ENCODE data around the gene RAMAC. TPM values are rescaled to one million over a fixed set of nuclear protein-coding genes. Genes with fewer than 3 reads are reported as not detected.

RAMAC gene
- total RNA-seq, 2 experiments from 2014 or later = 15.3 to 15.6 TPM

- Mint-ChIP-seq H3K27ac (no peak overlapping the region), H3K9me3 (no peaks in the 10 kb centered on the region), H3K36me3 (ENCODE audit: low read depth) (no peaks in the 10 kb centered on the region), H3K4me1 (ENCODE audit: low read depth) (peaks cover 4% of the 10 kb centered on the region), H3K27me3 (ENCODE audit: low read depth) (peaks cover 12% of the 10 kb centered on the region), H3K4me3 (peak overlapping the region; percentile 64)
- CTCF ChIA-PET = no interaction called here
- intact Hi-C loops (cut with micrococcal nuclease) = no loop called here
- no peak for DNase-seq
These were observed 34.4 kb upstream of the RAMAC start for GRCh38 chr15:82951472-82952157.

GRCh38 chr15:82952158-82953081 is 33.6 kb upstream of the RAMAC start, which contains the start of gene HOMER2:
TSS of gene HOMER2 (minus strand) at chr15:82952720. CDS start at chr15:82952535, 185 bp downstream.
- DNase-seq = peak; percentile 9
- H3K9me3 Mint-ChIP-seq = no peaks in the 10 kb centered on the region
- CTCF ChIA-PET = no interaction called here
- intact Hi-C loops (cut with micrococcal nuclease) = no loop called here
- peaks cover 7% of the 10 kb centered on the region for H3K27me3 Mint-ChIP-seq (ENCODE audit: low read depth)
- peak within 1 kb of the TSS; percentile 64 for H3K4me3 Mint-ChIP-seq
- peaks cover 4% of the 10 kb centered on the region for H3K4me1 Mint-ChIP-seq (ENCODE audit: low read depth)
- no peaks in the 10 kb centered on the region for H3K36me3 Mint-ChIP-seq (ENCODE audit: low read depth)
- no peak within 1 kb of the TSS for H3K27ac Mint-ChIP-seq

GRCh38 chr15:82958638-82959037 is 27.4 kb upstream of the RAMAC start:
- H3K27ac Mint-ChIP-seq = no peak overlapping the region
- intact Hi-C loops (cut with micrococcal nuclease) = no loop called here

GRCh38 chr15:82959423-82959822 is 26.6 kb upstream of the RAMAC start:
- intact Hi-C loops (cut with micrococcal nuclease) = no loop called here
- Mint-ChIP-seq H3K4me1 (ENCODE audit: low read depth) (no peaks in the 10 kb centered on the region), H3K27me3 (ENCODE audit: low read depth) (no peaks in the 10 kb centered on the region), H3K27ac (no peak overlapping the region), H3K4me3 (no peak overlapping the region), H3K9me3 (no peaks in the 10 kb centered on the region), H3K36me3 (ENCODE audit: low read depth) (no peaks in the 10 kb centered on the region)
- CTCF ChIA-PET = no interaction called here
- no peak for DNase-seq

More at GRCh38 chr15:82958638-82959037, 27.4 kb upstream of the RAMAC start:
- H3K36me3 Mint-ChIP-seq (ENCODE audit: low read depth) = no peaks in the 10 kb centered on the region
- DNase-seq = no peak
- H3K4me3 Mint-ChIP-seq = no peak overlapping the region
- no peaks in the 10 kb centered on the region for H3K4me1 Mint-ChIP-seq (ENCODE audit: low read depth)
- H3K27me3 Mint-ChIP-seq (ENCODE audit: low read depth) = no peaks in the 10 kb centered on the region
- H3K9me3 Mint-ChIP-seq = no peaks in the 10 kb centered on the region
- CTCF ChIA-PET = no interaction called here

- CTCF ChIA-PET = interaction anchor here (1.6 kb wide), 1 partner anchor 25 kb away, joined by 4 read pairs; the partner anchor contains the start of gene RAMAC
- no peak overlapping the region for H3K27ac Mint-ChIP-seq
- no peaks in the 10 kb centered on the region for H3K27me3 Mint-ChIP-seq (ENCODE audit: low read depth)
- no peaks in the 10 kb centered on the region for H3K4me1 Mint-ChIP-seq (ENCODE audit: low read depth)
- intact Hi-C loops (cut with micrococcal nuclease) = no loop called here
- no peak for DNase-seq
- no peak overlapping the region for H3K4me3 Mint-ChIP-seq
- H3K36me3 Mint-ChIP-seq (ENCODE audit: low read depth) = no peaks in the 10 kb centered on the region
- no peaks in the 10 kb centered on the region for H3K9me3 Mint-ChIP-seq
These were observed 25.2 kb upstream of the RAMAC start for GRCh38 chr15:82960766-82961165.

GRCh38 chr15:82963471-82964341 is 22.3 kb upstream of the RAMAC start:
- intact Hi-C loops (cut with micrococcal nuclease) = no loop called here

GRCh38 chr15:82964890-82965289 is 21.1 kb upstream of the RAMAC start:
- Mint-ChIP-seq H3K9me3 (no peaks in the 10 kb centered on the region), H3K27me3 (ENCODE audit: low read depth) (no peaks in the 10 kb centered on the region), H3K4me1 (ENCODE audit: low read depth) (peaks cover 2% of the 10 kb centered on the region), H3K4me3 (no peak overlapping the region), H3K36me3 (ENCODE audit: low read depth) (no peaks in the 10 kb centered on the region), H3K27ac (no peak overlapping the region)
- CTCF ChIA-PET = no interaction called here
- intact Hi-C loops (cut with micrococcal nuclease) = no loop called here
- DNase-seq = no peak

More at GRCh38 chr15:82963471-82964341, 22.3 kb upstream of the RAMAC start:
- H3K27ac Mint-ChIP-seq = no peak overlapping the region
- no peaks in the 10 kb centered on the region for H3K36me3 Mint-ChIP-seq (ENCODE audit: low read depth)
- CTCF ChIA-PET = interaction anchor here (0.6 to 1.0 kb wide), 2 partner anchors 23 to 703 kb away, joined by 3 read pairs; no protein-coding TSS in a partner anchor
- no peak for DNase-seq
- H3K4me3 Mint-ChIP-seq = no peak overlapping the region
- no peaks in the 10 kb centered on the region for H3K27me3 Mint-ChIP-seq (ENCODE audit: low read depth)
- no peaks in the 10 kb centered on the region for H3K9me3 Mint-ChIP-seq
- H3K4me1 Mint-ChIP-seq (ENCODE audit: low read depth) = peaks cover 2% of the 10 kb centered on the region

- DNase-seq = peak; percentile 17
- intact Hi-C loops (cut with micrococcal nuclease) = no loop called here
- Mint-ChIP-seq H3K27ac (no peak overlapping the region), H3K4me1 (ENCODE audit: low read depth) (peaks cover 2% of the 10 kb centered on the region), H3K9me3 (no peaks in the 10 kb centered on the region), H3K4me3 (no peak overlapping the region), H3K27me3 (ENCODE audit: low read depth) (no peaks in the 10 kb centered on the region), H3K36me3 (ENCODE audit: low read depth) (no peaks in the 10 kb centered on the region)
- CTCF ChIA-PET = no interaction called here
These were observed 19.3 kb upstream of the RAMAC start for GRCh38 chr15:82966671-82967071.

- H3K27ac Mint-ChIP-seq = no peak overlapping the region
- no peak for DNase-seq
- CTCF ChIA-PET = no interaction called here
- H3K36me3 Mint-ChIP-seq (ENCODE audit: low read depth) = no peaks in the 10 kb centered on the region
- no peaks in the 10 kb centered on the region for H3K27me3 Mint-ChIP-seq (ENCODE audit: low read depth)
- H3K4me1 Mint-ChIP-seq (ENCODE audit: low read depth) = peaks cover 2% of the 10 kb centered on the region
- no peak overlapping the region for H3K4me3 Mint-ChIP-seq
- no peaks in the 10 kb centered on the region for H3K9me3 Mint-ChIP-seq
- intact Hi-C loops (cut with micrococcal nuclease) = no loop called here
These were observed 17.9 kb upstream of the RAMAC start for GRCh38 chr15:82968066-82968465.

GRCh38 chr15:82969353-82969752 is 16.7 kb upstream of the RAMAC start:
- Mint-ChIP-seq H3K4me3 (no peak overlapping the region), H3K9me3 (no peaks in the 10 kb centered on the region), H3K36me3 (ENCODE audit: low read depth) (no peaks in the 10 kb centered on the region), H3K4me1 (ENCODE audit: low read depth) (peaks cover 2% of the 10 kb centered on the region), H3K27me3 (ENCODE audit: low read depth) (no peaks in the 10 kb centered on the region), H3K27ac (no peak overlapping the region)
- intact Hi-C loops (cut with micrococcal nuclease) = no loop called here
- DNase-seq = no peak
- CTCF ChIA-PET = interaction anchor here (0.6 kb wide), 1 partner anchor 214 kb away, joined by 3 read pairs; no protein-coding TSS in a partner anchor

GRCh38 chr15:82970078-82970686 is 15.8 kb upstream of the RAMAC start:
- intact Hi-C loops (cut with micrococcal nuclease) = no loop called here
- CTCF ChIA-PET = no interaction called here
- H3K9me3 Mint-ChIP-seq = no peaks in the 10 kb centered on the region

GRCh38 chr15:82970696-82971095 is 15.3 kb upstream of the RAMAC start:
- H3K9me3 Mint-ChIP-seq = no peaks in the 10 kb centered on the region
- H3K27ac Mint-ChIP-seq = no peak overlapping the region
- H3K4me3 Mint-ChIP-seq = no peak overlapping the region
- no peaks in the 10 kb centered on the region for H3K36me3 Mint-ChIP-seq (ENCODE audit: low read depth)
- no peak for DNase-seq
- H3K4me1 Mint-ChIP-seq (ENCODE audit: low read depth) = peaks cover 2% of the 10 kb centered on the region
- intact Hi-C loops (cut with micrococcal nuclease) = no loop called here
- CTCF ChIA-PET = no interaction called here
- H3K27me3 Mint-ChIP-seq (ENCODE audit: low read depth) = no peaks in the 10 kb centered on the region

More at GRCh38 chr15:82970078-82970686, 15.8 kb upstream of the RAMAC start:
- H3K27ac Mint-ChIP-seq = no peak overlapping the region
- no peak overlapping the region for H3K4me3 Mint-ChIP-seq
- H3K27me3 Mint-ChIP-seq (ENCODE audit: low read depth) = no peaks in the 10 kb centered on the region
- DNase-seq = no peak
- H3K4me1 Mint-ChIP-seq (ENCODE audit: low read depth) = peaks cover 2% of the 10 kb centered on the region
- H3K36me3 Mint-ChIP-seq (ENCODE audit: low read depth) = no peaks in the 10 kb centered on the region

Data from activated naive CD4-positive, alpha-beta T cell treated with anti-CD3 and anti-CD28 coated beads for 36 hours (primary cell).